ENCODE results near the gene TRIM65.

The TRIM65 gene

GRCh38 chr17:75842963-75843576 is 53.7 kb downstream of the TRIM65 start:
- DNase-seq, result no peak

GRCh38 chr17:75842411-75842810 is 54.3 kb downstream of the TRIM65 start:
- H3K27ac Mint-ChIP-seq, result no peak overlapping the region
- no peak for DNase-seq
- no peak for TF ChIP-seq CTCF (IDR thresholded peaks at IDR 0.05)
- peaks cover 2% of the 10 kb centered on the region for H3K27me3 Mint-ChIP-seq (ENCODE audit: low read depth, poor library complexity)
- no peak overlapping the region for H3K4me3 Mint-ChIP-seq
- peaks cover 35% of the 10 kb centered on the region for H3K4me1 Mint-ChIP-seq
- H3K36me3 Mint-ChIP-seq (ENCODE audit: low read depth), result peaks cover 4% of the 10 kb centered on the region
- H3K9me3 Mint-ChIP-seq, result no peaks in the 10 kb centered on the region

More at GRCh38 chr17:75842963-75843576, 53.7 kb downstream of the TRIM65 start:
- Mint-ChIP-seq H3K4me3 (no peak overlapping the region), H3K27ac (no peak overlapping the region), H3K4me1 (peaks cover 36% of the 10 kb centered on the region), H3K27me3 (ENCODE audit: low read depth, poor library complexity) (peaks cover 2% of the 10 kb centered on the region), H3K9me3 (no peaks in the 10 kb centered on the region), H3K36me3 (ENCODE audit: low read depth) (peaks cover 5% of the 10 kb centered on the region)
- no peak for TF ChIP-seq CTCF (IDR thresholded peaks at IDR 0.05)

GRCh38 chr17:75840799-75841164 is 56.0 kb downstream of the TRIM65 start:
- Mint-ChIP-seq H3K4me1 (peaks cover 26% of the 10 kb centered on the region), H3K27ac (no peak overlapping the region), H3K27me3 (ENCODE audit: low read depth, poor library complexity) (peaks cover 2% of the 10 kb centered on the region), H3K4me3 (no peak overlapping the region), H3K36me3 (ENCODE audit: low read depth) (no peaks in the 10 kb centered on the region), H3K9me3 (no peaks in the 10 kb centered on the region)
- no peak for TF ChIP-seq CTCF (IDR thresholded peaks at IDR 0.05)
- no peak for DNase-seq

- peaks cover 20% of the 10 kb centered on the region for H3K4me1 Mint-ChIP-seq
- H3K9me3 Mint-ChIP-seq, result no peaks in the 10 kb centered on the region
- H3K27ac Mint-ChIP-seq, result no peak overlapping the region
- DNase-seq, result no peak
- H3K4me3 Mint-ChIP-seq, result no peak overlapping the region
- no peak for TF ChIP-seq CTCF (IDR thresholded peaks at IDR 0.05)
- peaks cover 2% of the 10 kb centered on the region for H3K27me3 Mint-ChIP-seq (ENCODE audit: low read depth, poor library complexity)
- no peaks in the 10 kb centered on the region for H3K36me3 Mint-ChIP-seq (ENCODE audit: low read depth)
Observed at GRCh38 chr17:75839942-75840798, 56.6 kb downstream of the TRIM65 start.
